ENCODE data around the gene RPS19BP1. TPM values are rescaled to one million over a fixed set of nuclear protein-coding genes. Genes with fewer than 3 reads are reported as not detected.

Gene RPS19BP1
- total and polyA plus RNA-seq, 2 of the 8 experiments (the other 6 are each of a cell fraction or from before 2014, with no cell fraction given) = 77.9 to 97.9 TPM

DNA sequence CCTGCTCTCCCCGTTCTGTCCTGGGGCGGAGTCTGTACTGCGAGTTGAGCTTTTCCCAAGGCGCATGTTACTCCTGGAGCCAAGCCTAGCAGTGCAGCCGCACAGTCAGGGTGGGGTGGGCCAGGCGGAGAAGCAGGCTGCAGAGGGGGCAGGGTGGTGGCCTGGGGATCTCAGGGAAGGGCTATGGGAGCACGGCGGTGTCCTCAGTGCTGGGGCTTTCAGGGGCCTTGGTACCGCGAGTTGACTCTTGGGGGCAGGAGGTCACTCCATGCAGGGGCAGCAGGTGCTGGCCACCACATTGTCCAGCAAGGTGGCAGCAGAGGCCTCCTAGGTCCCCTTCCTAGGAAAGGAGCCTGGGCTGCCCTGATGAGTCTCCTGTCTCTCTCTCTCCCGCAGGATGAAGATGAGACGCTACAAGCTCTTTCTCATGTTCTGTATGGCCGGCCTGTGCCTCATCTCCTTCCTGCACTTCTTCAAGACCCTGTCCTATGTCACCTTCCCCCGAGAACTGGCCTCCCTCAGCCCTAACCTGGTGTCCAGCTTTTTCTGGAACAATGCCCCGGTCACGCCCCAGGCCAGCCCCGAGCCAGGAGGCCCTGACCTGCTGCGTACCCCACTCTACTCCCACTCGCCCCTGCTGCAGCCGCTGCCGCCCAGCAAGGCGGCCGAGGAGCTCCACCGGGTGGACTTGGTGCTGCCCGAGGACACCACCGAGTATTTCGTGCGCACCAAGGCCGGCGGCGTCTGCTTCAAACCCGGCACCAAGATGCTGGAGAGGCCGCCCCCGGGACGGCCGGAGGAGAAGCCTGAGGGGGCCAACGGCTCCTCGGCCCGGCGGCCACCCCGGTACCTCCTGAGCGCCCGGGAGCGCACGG lies 45.4 kb downstream of the RPS19BP1 start (continued):
- TF ChIP-seq, protein P1, sequence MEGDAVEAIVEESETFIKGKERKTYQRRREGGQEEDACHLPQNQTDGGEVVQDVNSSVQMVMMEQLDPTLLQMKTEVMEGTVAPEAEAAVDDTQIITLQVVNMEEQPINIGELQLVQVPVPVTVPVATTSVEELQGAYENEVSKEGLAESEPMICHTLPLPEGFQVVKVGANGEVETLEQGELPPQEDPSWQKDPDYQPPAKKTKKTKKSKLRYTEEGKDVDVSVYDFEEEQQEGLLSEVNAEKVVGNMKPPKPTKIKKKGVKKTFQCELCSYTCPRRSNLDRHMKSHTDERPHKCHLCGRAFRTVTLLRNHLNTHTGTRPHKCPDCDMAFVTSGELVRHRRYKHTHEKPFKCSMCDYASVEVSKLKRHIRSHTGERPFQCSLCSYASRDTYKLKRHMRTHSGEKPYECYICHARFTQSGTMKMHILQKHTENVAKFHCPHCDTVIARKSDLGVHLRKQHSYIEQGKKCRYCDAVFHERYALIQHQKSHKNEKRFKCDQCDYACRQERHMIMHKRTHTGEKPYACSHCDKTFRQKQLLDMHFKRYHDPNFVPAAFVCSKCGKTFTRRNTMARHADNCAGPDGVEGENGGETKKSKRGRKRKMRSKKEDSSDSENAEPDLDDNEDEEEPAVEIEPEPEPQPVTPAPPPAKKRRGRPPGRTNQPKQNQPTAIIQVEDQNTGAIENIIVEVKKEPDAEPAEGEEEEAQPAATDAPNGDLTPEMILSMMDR (IDR thresholded peaks at IDR 0.05; ENCODE audit: control extremely low read depth in 1 of 3, insufficient read depth in 1 of 3, low read depth in 1 of 3, low read length in 3 of 3) = no peak
- TF ChIP-seq CBX8 (IDR thresholded peaks at IDR 0.05; ENCODE audit: borderline replicate concordance, low read depth, low read length) = no peak
